Stomach (tissue), 4 donors: ENCODE data around the gene TRAF3.

ENCODE experiments used
- POLR2AphosphoS5 ChIP-seq, 3 donors: sonication (generic); formaldehyde crosslinking; IDR thresholded peaks; one replicate each; pipeline ENCODE4 v1.6.1; 2016; ENCODE audit warnings: antibody characterized with exemption in 3 of 3
- TF ChIP-seq, protein P1 (sequence below), 7 experiments: fragments of 450-650 bp in 4 of 7; fragments of 200-600 bp in 3 of 7; sonication (generic) in 3 of 7; IDR thresholded peaks; one replicate each; pipeline ENCODE4 v1.5.1; 2016 to 2019; ENCODE audit warnings: antibody characterized with exemption in 7 of 7, control low read depth in 2 of 7, mild to moderate bottlenecking in 1 of 7

DNA sequence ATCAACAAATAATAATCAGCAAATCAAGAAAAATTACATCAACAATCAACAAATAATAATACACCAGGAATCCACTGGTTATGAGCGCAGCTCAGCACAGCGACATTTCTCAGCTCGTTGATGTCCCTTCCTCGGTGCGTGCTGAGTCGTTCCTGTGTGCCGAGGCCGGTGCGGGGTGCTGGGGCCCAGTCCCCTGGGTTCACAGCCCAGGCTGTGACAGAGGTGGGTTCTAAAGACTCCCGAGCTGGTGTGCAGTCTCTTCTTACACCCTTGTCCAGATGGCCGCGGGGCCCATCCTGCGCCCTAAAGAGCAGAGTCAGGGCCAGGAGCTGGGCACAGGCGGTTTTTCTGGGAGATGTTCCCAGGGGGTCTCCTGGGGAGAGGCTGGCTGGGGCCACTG, 26.9 kb upstream of the TRAF3 start:
- TF ChIP-seq, protein P1, sequence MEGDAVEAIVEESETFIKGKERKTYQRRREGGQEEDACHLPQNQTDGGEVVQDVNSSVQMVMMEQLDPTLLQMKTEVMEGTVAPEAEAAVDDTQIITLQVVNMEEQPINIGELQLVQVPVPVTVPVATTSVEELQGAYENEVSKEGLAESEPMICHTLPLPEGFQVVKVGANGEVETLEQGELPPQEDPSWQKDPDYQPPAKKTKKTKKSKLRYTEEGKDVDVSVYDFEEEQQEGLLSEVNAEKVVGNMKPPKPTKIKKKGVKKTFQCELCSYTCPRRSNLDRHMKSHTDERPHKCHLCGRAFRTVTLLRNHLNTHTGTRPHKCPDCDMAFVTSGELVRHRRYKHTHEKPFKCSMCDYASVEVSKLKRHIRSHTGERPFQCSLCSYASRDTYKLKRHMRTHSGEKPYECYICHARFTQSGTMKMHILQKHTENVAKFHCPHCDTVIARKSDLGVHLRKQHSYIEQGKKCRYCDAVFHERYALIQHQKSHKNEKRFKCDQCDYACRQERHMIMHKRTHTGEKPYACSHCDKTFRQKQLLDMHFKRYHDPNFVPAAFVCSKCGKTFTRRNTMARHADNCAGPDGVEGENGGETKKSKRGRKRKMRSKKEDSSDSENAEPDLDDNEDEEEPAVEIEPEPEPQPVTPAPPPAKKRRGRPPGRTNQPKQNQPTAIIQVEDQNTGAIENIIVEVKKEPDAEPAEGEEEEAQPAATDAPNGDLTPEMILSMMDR (IDR thresholded peaks at IDR 0.05) = no peak
- no peak for TF ChIP-seq POLR2AphosphoS5 (IDR thresholded peaks at IDR 0.05)
